ENCODE data around the gene PPFIA3. TPM values are rescaled to one million over a fixed set of nuclear protein-coding genes. Genes with fewer than 3 reads are reported as not detected.

PPFIA3 gene
- total and polyA plus RNA-seq, 2 of the 8 experiments (the other 6 are each of a cell fraction or from before 2014, with no cell fraction given), result 15.9 to 25.3 TPM

DNA sequence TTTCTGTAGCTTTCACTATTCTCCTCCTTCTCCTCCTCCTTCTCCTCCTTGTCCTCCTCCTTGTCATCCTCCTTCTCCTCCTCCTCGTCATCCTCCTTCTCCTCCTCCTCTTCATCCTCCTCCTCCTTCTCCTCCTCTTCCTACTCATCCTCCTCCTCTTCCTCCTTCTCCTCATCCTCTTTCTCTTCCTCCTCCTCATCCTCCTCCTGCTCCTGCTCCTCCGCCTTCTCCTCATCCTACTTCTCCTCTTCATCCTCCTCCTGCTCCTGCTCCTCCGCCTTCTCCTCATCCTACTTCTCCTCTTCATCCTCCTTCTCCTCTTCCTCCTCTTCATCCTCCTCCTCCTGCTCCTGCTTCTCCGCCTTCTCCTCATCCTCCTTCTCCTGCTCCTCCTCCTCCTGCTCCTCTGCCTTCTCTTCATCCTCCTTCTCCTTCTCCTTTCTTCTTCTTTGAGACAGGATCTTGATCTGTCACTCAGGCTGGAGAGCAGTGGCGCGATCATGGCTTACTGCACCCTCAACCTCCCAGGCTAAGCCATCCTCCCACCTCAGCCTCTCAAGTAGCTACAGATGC, 74.6 kb downstream of the PPFIA3 start:
- Histone ChIP-seq H3K36me3 (ENCODE audit: control insufficient read depth in 2 of 4, insufficient read depth in 4 of 4, low read length in 3 of 4) (no peaks in the 10 kb centered on the region; a peak in 1 of 8 replicates), H3K23ac (ENCODE audit: insufficient read length) (no peak overlapping the region), H3K23me2 (ENCODE audit: low read depth, low read length) (no peaks in the 10 kb centered on the region), H3K27ac (ENCODE audit: low read depth, low read length) (no peak overlapping the region), H4K5ac (ENCODE audit: insufficient read length, low read depth, low read length) (no peak overlapping the region), H2AK5ac (ENCODE audit: low read depth, low read length) (no peak overlapping the region), H2BK20ac (ENCODE audit: low read length) (no peak overlapping the region), H3K9ac (replicated peaks in 1 of 4; ENCODE audit: extremely low read depth in 1 of 4, low read depth in 3 of 4, low read length in 3 of 4) (no peak overlapping the region), H4K91ac (replicated peaks; ENCODE audit: insufficient read length, low read length) (no peak overlapping the region), H3K4me2 (ENCODE audit: insufficient read depth in 1 of 2, low read depth in 2 of 2, low read length in 2 of 2) (no peak overlapping the region), H2BK12ac (ENCODE audit: low read depth, low read length) (no peak overlapping the region), H3K14ac (ENCODE audit: insufficient read length) (no peak overlapping the region), H3K4me3 (ENCODE audit: extremely low read depth in 1 of 4, insufficient read depth in 2 of 4, low read depth in 3 of 4, low read length in 4 of 4) (no peak overlapping the region), H2BK5ac (ENCODE audit: low read depth, low read length) (no peak overlapping the region), H3K27me3 (replicated peaks in 1 of 4; ENCODE audit: control insufficient read depth in 3 of 4, extremely low read depth in 1 of 4, insufficient read depth in 3 of 4, low read length in 3 of 4) (no peaks in the 10 kb centered on the region), H4K20me1 (replicated peaks in 1 of 2; ENCODE audit: control insufficient read depth in 1 of 2, insufficient read depth in 2 of 2, low read length in 2 of 2) (no peaks in the 10 kb centered on the region), H2BK120ac (replicated peaks; ENCODE audit: low read depth, low read length) (no peak overlapping the region), H3K79me2 (ENCODE audit: control insufficient read depth in 1 of 2, insufficient read depth in 2 of 2, low read length in 2 of 2) (no peaks in the 10 kb centered on the region), H3K79me1 (ENCODE audit: low read depth, low read length) (no peaks in the 10 kb centered on the region), H2AFZ (ENCODE audit: low read length) (no peak overlapping the region), H3K4me1 (replicated peaks in 1 of 4; ENCODE audit: control insufficient read depth in 3 of 4, insufficient read depth in 4 of 4, low read length in 3 of 4) (no peaks in the 10 kb centered on the region), H3K56ac (replicated peaks; ENCODE audit: insufficient read length, low read depth, low read length) (no peak overlapping the region), H4K8ac (ENCODE audit: extremely low read depth, insufficient read depth, low read length) (no peak overlapping the region), H3K18ac (ENCODE audit: extremely low read depth, low read length) (no peak overlapping the region), H3K4ac (replicated peaks; ENCODE audit: insufficient read length, low read depth, low read length) (no peak overlapping the region), H2BK15ac (ENCODE audit: low read length) (no peak overlapping the region), H3K9me3 (ENCODE audit: insufficient read depth in 2 of 2, low read depth in 1 of 2, low read length in 1 of 2) (no peaks in the 10 kb centered on the region)
- FAIRE-seq, result no peak
- WGBS, 2 experiments (ENCODE audit: extremely low coverage in 1 of 2, insufficient coverage in 1 of 2, insufficient read length in 1 of 2, insufficient replicate concordance in 2 of 2, low coverage in 1 of 2, low lambda C conversion rate in 2 of 2, missing lambda C conversion rate in 1 of 2), result 89 to 97% methylated on average over 3 to 6 of the region's 6 CpGs
- ChIA-PET CTCF (ENCODE audit: partially characterized antibody) (interaction anchor here (0.7 to 3.5 kb wide), 8 partner anchors 9 to 96 kb away, joined by 3 to 11 read pairs (median 3); no protein-coding TSS in a partner anchor), POLR2A (ENCODE audit: partially characterized antibody) (interaction anchor here (0.6 to 1.2 kb wide), 3 partner anchors 20 to 139 kb away, joined by 3 to 4 read pairs (median 3); no protein-coding TSS in a partner anchor)
- no peak for DNase-seq (ENCODE audit: low read depth in 1 of 2, low spot score in 2 of 2)
- TF ChIP-seq GTF2F1 (IDR thresholded peaks at IDR 0.05; ENCODE audit: borderline replicate concordance, low read depth, low read length) (no peak), ZNF274 (IDR thresholded peaks at IDR 0.05; ENCODE audit: borderline replicate concordance, extremely low read depth, low read length) (no peak), RFX5 (IDR thresholded peaks at IDR 0.05; ENCODE audit: borderline replicate concordance, low read depth, low read length) (no peak), EGR1 (IDR thresholded peaks at IDR 0.05; ENCODE audit: borderline replicate concordance, low read depth, low read length) (no peak), KDM1A (IDR thresholded peaks at IDR 0.05; ENCODE audit: borderline replicate concordance, low read length) (no peak), EP300 (IDR thresholded peaks at IDR 0.05; ENCODE audit: borderline replicate concordance in 1 of 2, low read depth in 2 of 2, low read length in 2 of 2) (no peak), RNF2 (IDR thresholded peaks at IDR 0.05; ENCODE audit: borderline replicate concordance, low read depth, low read length, missing control alignments, poor library complexity, severe bottlenecking) (no peak), TEAD4 (IDR thresholded peaks at IDR 0.05; ENCODE audit: low read depth, low read length) (no peak)

Data from H1 (cell line).